Endodermal cell (in vitro differentiated cells): Measurements from ENCODE around the gene ASB10. TPM values are rescaled to one million over a fixed set of nuclear protein-coding genes. Genes with fewer than 3 reads are reported as not detected.

Source experiments
- DNase-seq: peaks from one replicate; pipeline ENCODE4 v3.0.0-alpha.2; 2017
- H3K27ac ChIP-seq: 2 replicates; pipeline ENCODE4 v1.5.1; 2013; ENCODE audit warnings: mild to moderate bottlenecking, low read depth, low read length, moderate library complexity
- H3K27me3 ChIP-seq: 2 replicates; pipeline ENCODE4 v1.6.1; 2013; ENCODE audit warnings: mild to moderate bottlenecking, low read length, moderate library complexity; ENCODE audit not compliant: insufficient read depth, control insufficient read depth, poor library complexity, severe bottlenecking
- H3K36me3 ChIP-seq: 2 replicates; pipeline ENCODE4 v1.7.0; 2013; ENCODE audit warnings: mild to moderate bottlenecking, low read length, moderate library complexity; ENCODE audit not compliant: control insufficient read depth, insufficient read depth
- H3K4me1 ChIP-seq: one replicate; pipeline ENCODE4 v1.7.0; 2013; ENCODE audit warnings: low read length; ENCODE audit not compliant: control insufficient read depth, insufficient read depth
- H3K4me3 ChIP-seq: 2 replicates; pipeline ENCODE4 v1.5.1; 2013; ENCODE audit warnings: mild to moderate bottlenecking, low read length, moderate library complexity
- H3K9ac ChIP-seq: 2 replicates; pipeline ENCODE4 v1.6.1; 2013; ENCODE audit warnings: mild to moderate bottlenecking, low read length, moderate library complexity; ENCODE audit not compliant: poor library complexity, severe bottlenecking; ENCODE audit errors: extremely low read depth
- H3K9me3 ChIP-seq: 2 replicates; pipeline ENCODE4 v1.6.1; 2013; ENCODE audit warnings: mild to moderate bottlenecking, low read length, moderate library complexity; ENCODE audit not compliant: control insufficient read depth
- H3K27ac Mint-ChIP-seq: 2 replicates; pipeline ENCODE4 v1.8.0; 2020; ENCODE audit warnings: mixed read lengths
- H3K27me3 Mint-ChIP-seq: 2 replicates; pipeline ENCODE4 v1.8.0; 2021; ENCODE audit warnings: mild to moderate bottlenecking, mixed read lengths; ENCODE audit not compliant: insufficient read depth
- H3K36me3 Mint-ChIP-seq: 2 replicates; pipeline ENCODE4 v1.8.0; 2020; ENCODE audit warnings: low read depth, mixed read lengths
- H3K4me1 Mint-ChIP-seq: 2 replicates; pipeline ENCODE4 v1.8.0; 2020; ENCODE audit warnings: mixed read lengths
- H3K4me3 Mint-ChIP-seq: 2 replicates; pipeline ENCODE4 v1.8.0; 2020; ENCODE audit warnings: mild to moderate bottlenecking, moderate library complexity, mixed read lengths
- H3K9me3 Mint-ChIP-seq: 2 replicates; pipeline ENCODE4 v1.8.0; 2020; ENCODE audit warnings: mild to moderate bottlenecking, mixed read lengths
- CTCF ChIP-seq: fragments of 200-600 bp; sonication (generic); conservative IDR thresholded peaks from 2 replicates; pipeline ENCODE4 v1.5.0; 2021; ENCODE audit warnings: antibody characterized with exemption, mild to moderate bottlenecking
- WGBS, 2 experiments: methylation state at CpG; one replicate each; pipeline versions ENCODE4 v1.1.5 to v1.1.7; 2013; ENCODE audit warnings: missing lambda C conversion rate in 2 of 2, mixed read lengths in 1 of 2; ENCODE audit not compliant: insufficient coverage in 1 of 2, insufficient read length in 1 of 2; 5-methylcytosine and 5-hydroxymethylcytosine counted together
- total RNA-seq, 2 donors: library from RNA; stranded (reverse); fragmentation: NEBNext Ultra II Directional in 1 of 2; extraction: Animal tissue kit (Norgen Biotek cat#: 25700) in 1 of 2; gene quantifications; 2 replicates in 1 of 2; 3 replicates in 1 of 2; pipeline ENCODE4 v1.2.1, GENCODE V29; 2021

The ASB10 gene
- total RNA-seq, 2 donors from 2014 or later: not detected

- no peaks in the 10 kb centered on the region for H3K27me3 ChIP-seq
- no peak overlapping the region for H3K4me3 Mint-ChIP-seq
- no peak overlapping the region for H3K9ac ChIP-seq
- H3K27me3 Mint-ChIP-seq: peaks cover 2% of the 10 kb centered on the region
- H3K4me1 ChIP-seq: no peaks in the 10 kb centered on the region
- H3K4me1 Mint-ChIP-seq: peaks cover 18% of the 10 kb centered on the region
- peaks cover 38% of the 10 kb centered on the region for H3K36me3 Mint-ChIP-seq
- H3K27ac ChIP-seq: no peak overlapping the region
- no peaks in the 10 kb centered on the region for H3K9me3 ChIP-seq
- H3K4me3 ChIP-seq: no peak overlapping the region
- H3K9me3 Mint-ChIP-seq: no peaks in the 10 kb centered on the region
- no peak for TF ChIP-seq CTCF
- WGBS, 2 experiments: 94 to 95% methylated on average over 12 to 25 of the region's 25 CpGs
- peak; percentile 33 for DNase-seq
- peaks cover 28% of the 10 kb centered on the region for H3K36me3 ChIP-seq
- no peak overlapping the region for H3K27ac Mint-ChIP-seq
Observed at GRCh38 chr7:151143261-151144015, 43.6 kb downstream of the ASB10 start.

- no peak overlapping the region for H3K4me3 ChIP-seq
- no peaks in the 10 kb centered on the region for H3K27me3 Mint-ChIP-seq
- H3K4me3 Mint-ChIP-seq: no peak overlapping the region
- 53 to 93% methylated on average over 4 to 10 of the region's 10 CpGs for WGBS, 2 experiments
- no peaks in the 10 kb centered on the region for H3K9me3 Mint-ChIP-seq
- no peak overlapping the region for H3K27ac ChIP-seq
- no peaks in the 10 kb centered on the region for H3K9me3 ChIP-seq
- H3K27me3 ChIP-seq: no peaks in the 10 kb centered on the region
- TF ChIP-seq CTCF: peak; percentile 40
- H3K9ac ChIP-seq: no peak overlapping the region
- peaks cover 28% of the 10 kb centered on the region for H3K36me3 ChIP-seq
- peaks cover 38% of the 10 kb centered on the region for H3K36me3 Mint-ChIP-seq
- H3K4me1 Mint-ChIP-seq: peaks cover 23% of the 10 kb centered on the region
- DNase-seq: no peak
- peak overlapping the region; percentile 35 for H3K27ac Mint-ChIP-seq
- H3K4me1 ChIP-seq: no peaks in the 10 kb centered on the region
Observed at GRCh38 chr7:151142686-151143040, 44.4 kb downstream of the ASB10 start.

- H3K9me3 ChIP-seq: no peaks in the 10 kb centered on the region
- no peaks in the 10 kb centered on the region for H3K27me3 ChIP-seq
- H3K27ac ChIP-seq: no peak overlapping the region
- WGBS, 2 experiments: 94 to 95% methylated on average over 23 to 31 of the region's 31 CpGs
- no peaks in the 10 kb centered on the region for H3K27me3 Mint-ChIP-seq
- DNase-seq: peak; percentile 48
- peak overlapping the region; percentile 53 for H3K27ac Mint-ChIP-seq
- H3K4me1 ChIP-seq: no peaks in the 10 kb centered on the region
- peaks cover 26% of the 10 kb centered on the region for H3K4me1 Mint-ChIP-seq
- no peak overlapping the region for H3K4me3 ChIP-seq
- no peak for TF ChIP-seq CTCF
- H3K36me3 ChIP-seq: peaks cover 28% of the 10 kb centered on the region
- H3K4me3 Mint-ChIP-seq: no peak overlapping the region
- H3K36me3 Mint-ChIP-seq: peaks cover 38% of the 10 kb centered on the region
- H3K9ac ChIP-seq: no peak overlapping the region
- no peaks in the 10 kb centered on the region for H3K9me3 Mint-ChIP-seq
Observed at GRCh38 chr7:151141855-151142685, 45.0 kb downstream of the ASB10 start.
